Head of caudate nucleus (tissue), 42 donors: ENCODE results near the gene EXT2.

Source experiments
- DNase-seq, 42 donors: peaks; one replicate each; pipeline versions ENCODE4 v3.0.0 to v3.0.0-alpha.2; 2020 to 2021; ENCODE audit warnings: mixed read lengths in 7 of 42
- intact Hi-C: fragments of 100-400 bp; cut with DNase I; formaldehyde crosslinking; loops from one replicate; pipeline ENCODE4 v1.15.0; 2022

The EXT2 gene

DNA sequence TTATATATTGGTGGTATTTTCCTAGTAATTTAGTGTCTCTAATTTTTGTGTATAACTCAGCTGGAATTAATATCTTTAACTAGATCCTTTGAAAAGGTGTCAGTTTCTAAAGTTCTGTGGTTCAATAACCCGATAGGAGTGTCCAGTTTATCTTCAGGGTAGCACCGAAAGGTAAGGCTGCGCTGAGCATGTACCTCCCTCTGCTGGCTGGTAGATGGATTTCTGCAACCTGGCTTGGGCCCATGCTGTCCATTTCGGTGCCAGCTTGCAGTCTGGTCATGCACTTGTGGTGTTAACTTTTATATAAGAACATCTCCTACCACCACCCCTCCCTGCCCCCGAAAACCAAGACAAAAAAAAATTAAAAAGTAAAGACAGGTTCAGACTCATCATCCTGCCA lies 24.7 kb downstream of the EXT2 start:
- intact Hi-C loops, result no loop called here
- no peak for DNase-seq

DNA sequence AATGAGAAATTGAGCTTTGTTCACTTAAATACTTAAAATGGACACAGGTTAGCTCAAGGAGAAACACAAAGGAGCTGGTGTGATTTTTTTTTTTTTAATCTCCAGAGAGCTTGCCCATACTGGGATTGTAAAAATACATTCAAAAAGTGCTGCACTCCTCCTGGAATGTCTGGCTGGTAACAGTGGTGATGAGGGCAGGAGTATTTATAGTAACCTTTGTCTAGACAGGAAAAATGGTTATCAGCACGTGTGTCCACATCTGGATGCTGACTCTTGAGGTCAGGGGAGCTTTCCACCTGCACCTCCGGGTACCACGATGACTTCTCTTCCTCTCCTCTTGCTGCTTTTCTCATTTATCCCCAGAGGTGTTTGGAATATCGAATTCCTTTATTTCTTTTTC lies 30.1 kb downstream of the EXT2 start:
- intact Hi-C loops, result no loop called here
- no peak for DNase-seq

DNA sequence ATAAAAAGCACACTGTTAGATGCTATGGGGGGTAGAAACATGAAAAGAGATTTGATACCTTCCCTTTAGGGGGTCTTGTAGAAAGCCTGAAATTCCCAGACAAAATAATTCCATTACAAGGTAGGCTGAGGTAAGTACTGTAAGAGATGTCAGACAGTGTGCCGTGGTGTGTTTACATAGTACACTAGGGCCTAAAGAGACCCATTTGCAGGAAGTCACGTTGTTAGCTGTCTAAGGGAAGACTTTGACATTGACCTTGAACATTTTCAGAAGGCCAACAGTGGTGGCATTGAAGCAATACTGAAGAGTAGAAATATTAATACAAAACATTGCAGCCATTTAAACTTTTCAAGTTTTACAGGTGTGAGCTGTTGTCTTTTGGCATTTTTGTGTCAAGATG lies 30.8 kb downstream of the EXT2 start:
- intact Hi-C loops, result no loop called here
- DNase-seq, result no peak

DNA sequence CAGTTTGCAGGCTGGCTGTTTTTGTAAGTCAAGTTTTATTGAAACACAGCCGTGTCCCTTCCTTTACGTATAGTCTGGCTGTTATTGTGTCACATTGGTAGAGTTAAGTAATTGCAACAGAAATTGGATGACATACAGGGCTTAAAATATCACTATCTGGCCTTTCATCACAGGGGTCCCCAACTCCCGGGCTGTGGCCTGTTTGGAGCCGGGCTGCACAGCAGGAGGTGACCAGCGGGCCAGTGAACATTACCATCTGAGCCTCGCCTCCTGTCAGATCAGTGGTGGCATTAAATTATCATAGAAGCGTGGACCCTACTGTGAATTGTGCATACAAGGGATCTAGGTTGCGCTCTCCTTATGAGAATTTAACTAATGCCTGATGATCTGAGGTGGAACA lies 31.7 kb downstream of the EXT2 start:
- intact Hi-C loops, result no loop called here
- no peak for DNase-seq

DNA sequence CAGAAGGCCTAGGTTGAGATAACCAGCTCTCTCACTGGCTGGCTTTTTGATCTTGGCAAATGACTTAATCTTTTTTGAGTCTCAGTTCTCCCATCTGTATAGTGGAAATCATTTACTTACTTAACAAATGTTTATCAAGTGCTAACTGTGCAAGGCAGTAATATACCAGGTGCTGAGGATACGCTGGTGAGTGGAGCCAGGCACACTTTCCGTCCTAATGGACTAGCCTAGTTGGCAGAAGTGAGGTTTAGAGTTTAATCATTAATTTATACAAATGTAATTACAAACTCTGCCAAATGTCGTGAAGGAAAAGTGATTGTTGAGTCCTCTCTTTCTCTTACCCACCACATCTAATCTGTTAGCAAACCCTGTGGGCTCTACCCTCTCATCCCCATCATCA lies 33.3 kb downstream of the EXT2 start:
- DNase-seq, result no peak
- intact Hi-C loops, result no loop called here

DNA sequence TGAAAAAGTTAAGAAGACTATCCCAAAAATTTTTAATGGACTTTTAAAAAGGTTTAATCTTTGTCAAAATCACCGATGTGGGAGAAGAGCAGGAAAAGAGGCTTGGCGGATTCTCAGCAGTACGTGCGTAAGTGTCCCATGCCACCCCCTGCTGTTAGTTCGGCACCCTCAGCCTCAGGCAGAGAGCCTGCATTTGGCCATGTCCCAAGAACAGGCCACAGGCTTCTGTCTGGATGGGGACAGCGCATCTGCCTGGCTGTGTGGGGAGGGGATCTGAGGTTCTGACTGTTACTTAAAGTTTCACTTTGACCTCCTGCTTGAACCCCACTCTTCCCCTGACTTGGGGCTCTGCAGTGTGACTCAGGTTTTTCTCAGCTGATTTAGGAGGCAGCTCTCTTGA lies 35.3 kb downstream of the EXT2 start:
- intact Hi-C loops, result no loop called here

DNA sequence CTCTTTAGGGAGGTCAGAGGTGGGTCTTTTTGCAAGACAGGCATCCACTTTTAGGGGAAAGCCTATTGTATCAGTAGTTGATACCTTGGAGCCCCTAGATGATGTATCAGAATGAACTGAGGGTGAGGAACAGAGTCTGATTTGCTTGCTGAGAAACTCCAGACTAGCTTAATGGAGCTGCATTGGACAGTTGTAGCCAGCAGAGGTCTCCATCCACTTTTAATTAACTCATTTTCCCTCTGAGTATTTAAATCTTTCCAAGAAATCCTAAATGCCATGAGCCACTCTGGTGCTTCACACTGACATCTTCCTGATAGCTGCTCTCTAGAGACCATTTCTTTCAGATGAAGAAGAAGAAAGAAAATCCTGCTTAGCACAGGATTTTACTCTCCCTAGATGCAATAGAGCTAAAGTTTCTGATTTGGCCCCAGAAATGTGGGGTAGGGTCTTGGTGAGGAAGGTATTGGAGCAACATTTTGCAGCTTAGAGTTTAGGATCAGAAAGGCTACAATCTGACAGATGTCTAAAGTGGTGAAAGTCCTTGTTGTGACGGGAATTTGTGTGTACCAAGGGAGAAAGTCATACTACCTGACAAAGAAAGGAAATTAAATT lies 38.0 kb downstream of the EXT2 start:
- DNase-seq, result peak in 1 of 42 donors; percentile 8
- intact Hi-C loops, result no loop called here

More for the DNA sequence above, 35.3 kb downstream of the EXT2 start:
- peak in 3 of 42 donors; percentile 10 to 24 (median 14) for DNase-seq

DNA sequence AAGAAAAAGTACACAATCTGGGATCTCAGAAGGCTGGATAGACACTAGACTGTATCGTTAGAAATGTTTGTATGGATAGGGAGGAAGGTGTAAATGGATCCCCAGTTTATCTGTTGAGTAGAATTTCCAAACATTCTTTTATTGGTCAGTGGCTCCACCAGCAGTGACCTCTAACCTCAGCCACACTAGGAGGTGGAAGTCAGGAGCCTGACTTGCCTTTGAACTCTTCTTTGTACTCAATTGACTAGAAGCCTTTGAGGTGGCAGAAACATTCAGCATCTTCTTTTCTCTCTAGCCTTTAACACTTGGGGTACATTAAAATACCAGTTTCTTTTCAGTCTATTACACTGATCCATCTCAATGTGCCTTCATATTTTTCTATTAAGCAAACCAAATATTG lies 39.1 kb downstream of the EXT2 start:
- intact Hi-C loops, result no loop called here
- DNase-seq, result no peak

DNA sequence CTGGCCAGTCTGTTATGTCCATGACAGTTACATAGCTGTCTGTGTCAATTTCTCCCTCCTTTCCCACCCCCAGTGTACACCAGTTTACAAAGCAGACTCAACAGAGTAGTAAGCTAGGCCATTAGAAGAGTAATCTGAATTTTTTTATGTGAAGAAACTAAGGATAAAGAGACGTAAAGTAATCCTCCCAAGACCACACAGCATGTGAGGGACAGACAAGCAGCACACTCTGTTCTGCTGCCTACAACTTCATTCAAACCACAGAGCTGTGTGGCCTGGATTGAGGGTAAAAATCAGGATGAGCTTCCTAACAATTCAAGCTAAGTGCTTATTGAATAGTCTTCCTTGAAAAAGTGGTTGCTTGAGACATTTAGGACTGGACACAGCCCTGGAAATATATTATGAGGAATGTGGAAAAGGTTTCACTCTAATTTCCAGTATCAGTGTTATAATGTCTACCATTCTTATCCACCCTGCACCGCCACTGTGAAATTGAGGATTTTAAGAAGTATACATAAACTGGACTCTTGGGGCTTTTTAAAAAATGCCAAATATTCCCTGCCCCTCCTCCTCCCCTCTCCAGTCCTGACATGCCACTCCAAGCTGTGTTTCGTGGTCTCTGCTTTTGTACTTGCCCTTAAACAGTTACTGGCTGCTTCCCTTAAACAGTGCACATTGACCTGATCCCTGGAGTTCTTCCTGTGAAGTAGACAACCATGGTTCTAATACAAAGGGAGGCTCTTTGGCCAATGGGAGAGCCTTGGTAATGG lies 40.9 kb downstream of the EXT2 start:
- intact Hi-C loops, result no loop called here
- DNase-seq, result no peak

DNA sequence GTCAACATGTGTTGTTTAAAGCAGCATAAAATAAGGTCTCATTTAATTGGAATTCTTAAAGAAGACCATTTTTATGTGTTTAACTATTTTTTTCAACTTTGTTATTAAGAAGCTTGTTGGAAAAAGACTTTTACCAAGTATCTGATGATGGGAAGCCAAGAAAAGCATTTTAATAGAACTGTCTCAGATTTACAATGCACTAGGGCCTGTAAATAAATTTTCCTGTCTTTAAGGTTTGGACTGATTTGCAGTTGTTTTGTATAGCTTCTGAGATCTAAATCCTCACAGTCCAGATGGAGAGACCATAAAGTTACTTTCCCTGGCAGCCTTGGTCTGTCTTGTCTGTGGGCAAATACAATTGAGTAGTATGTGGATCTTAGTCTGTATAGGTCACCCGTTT lies 41.6 kb downstream of the EXT2 start:
- intact Hi-C loops, result no loop called here
- DNase-seq, result no peak

DNA sequence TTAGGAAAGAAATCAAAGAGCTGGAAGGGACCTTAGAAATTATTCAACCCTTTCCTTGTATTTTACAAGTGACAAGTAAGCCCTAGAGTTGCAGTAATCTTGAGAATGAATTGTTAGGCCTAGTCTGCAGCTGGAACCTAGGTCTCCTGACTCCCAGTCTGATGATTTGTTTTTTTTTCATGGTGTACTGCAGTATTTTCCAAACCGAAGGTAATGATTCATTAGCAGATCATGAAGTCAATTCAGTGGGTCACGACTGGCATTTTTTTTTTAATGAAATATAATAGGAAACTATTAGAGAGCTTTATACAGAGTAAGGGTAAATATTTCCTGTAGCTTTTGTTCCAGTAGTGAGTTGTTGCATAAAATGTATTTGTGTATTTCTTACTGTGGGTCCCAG lies 42.8 kb downstream of the EXT2 start:
- intact Hi-C loops, result no loop called here
- DNase-seq, result no peak

DNA sequence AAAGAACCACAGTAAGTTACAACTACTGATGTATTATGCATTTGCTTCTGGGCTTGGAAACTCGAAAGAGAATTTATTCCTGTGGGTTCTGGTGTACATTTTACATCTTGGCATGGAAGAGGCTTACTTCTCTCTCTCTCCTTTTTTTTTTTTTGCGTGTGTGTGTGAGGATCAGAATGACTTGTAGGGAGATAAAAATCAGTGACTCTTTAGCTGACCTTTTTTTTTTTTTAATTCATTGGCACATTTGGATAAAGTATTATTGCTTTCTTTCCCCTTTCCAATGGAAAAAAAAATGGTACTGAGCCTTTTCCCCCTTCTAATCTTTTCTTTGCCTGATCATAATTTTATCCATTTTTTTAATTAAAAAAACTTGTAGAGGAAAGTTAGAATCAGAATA lies 43.5 kb downstream of the EXT2 start:
- DNase-seq, result no peak
- intact Hi-C loops, result no loop called here

DNA sequence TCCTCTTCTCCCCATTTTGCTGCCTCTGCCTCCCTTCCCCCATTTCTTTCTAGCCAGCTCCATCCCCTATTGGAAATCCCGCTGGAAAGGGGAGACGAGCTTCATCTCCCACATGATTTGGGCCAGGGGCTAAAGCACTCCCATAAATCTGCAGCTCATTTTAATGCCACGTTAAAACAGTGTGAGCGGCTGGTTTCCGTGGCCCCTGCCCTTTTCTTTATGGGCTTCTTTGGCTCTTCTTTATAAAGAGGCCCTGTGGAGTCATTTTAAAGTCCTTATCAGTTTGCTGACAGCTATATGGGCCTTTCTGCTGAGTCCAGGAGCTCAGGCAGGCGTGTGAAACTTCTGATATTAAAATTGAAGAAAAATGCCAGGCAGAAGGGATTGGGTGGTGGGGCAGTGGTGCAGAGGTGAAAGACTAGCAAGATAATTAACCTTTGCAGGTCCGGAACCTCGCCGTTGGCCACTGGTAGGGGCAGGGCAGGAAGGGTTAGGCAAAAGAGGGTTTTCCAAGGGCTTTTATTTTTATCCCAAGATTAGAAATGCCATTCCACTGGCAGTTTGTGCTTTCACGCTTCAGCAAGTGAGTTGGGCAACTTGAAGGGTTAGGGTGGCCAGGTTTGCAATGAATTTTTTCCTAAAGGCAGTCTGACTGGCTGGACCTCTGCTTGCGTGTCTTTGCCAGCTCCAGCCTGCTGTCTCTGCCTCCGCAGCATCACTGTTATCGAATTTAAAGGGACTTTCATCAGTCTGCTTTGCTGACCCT lies 44.3 kb downstream of the EXT2 start:
- no peak for DNase-seq
- intact Hi-C loops, result no loop called here

DNA sequence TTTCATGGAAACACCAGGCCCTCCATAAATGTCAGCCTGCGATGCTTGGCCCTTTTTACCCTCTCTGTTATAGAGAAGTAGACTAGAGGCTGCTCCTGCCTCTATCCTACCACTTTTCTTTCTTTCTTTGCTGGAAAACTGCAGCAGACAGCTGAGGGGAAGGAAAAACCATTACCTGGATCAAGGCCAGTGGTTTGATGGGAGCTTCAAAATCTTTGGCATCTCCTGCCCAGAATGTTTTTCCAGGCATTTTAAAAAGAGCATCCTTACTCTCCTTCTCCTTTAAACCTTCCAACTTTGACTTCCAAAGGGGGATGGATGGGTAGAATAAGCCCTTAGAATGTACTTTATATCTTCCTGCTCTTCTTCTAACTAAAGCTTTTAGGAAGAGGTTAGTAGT lies 44.9 kb downstream of the EXT2 start:
- DNase-seq, result no peak

DNA sequence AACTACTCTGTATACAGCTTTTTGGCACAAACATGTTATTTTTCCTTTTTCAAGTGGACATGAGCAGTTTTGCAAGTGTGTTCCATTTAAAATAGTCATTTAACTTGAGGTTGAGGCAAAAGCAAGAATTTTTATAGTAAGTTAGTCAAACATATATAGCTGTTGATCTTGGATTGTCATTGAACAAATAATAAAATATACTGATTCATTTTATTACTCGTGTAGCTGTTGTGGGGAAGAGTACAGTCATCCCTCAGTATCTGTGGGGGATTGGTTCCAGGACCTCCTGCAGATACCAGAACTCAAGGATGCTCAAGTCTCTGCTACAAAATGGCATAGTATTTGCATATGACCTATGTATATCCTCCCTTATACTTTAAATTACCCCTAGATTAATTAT lies 45.3 kb downstream of the EXT2 start:
- DNase-seq, result no peak
- intact Hi-C loops, result no loop called here

More for the DNA sequence above, 44.9 kb downstream of the EXT2 start:
- intact Hi-C loops, result no loop called here

DNA sequence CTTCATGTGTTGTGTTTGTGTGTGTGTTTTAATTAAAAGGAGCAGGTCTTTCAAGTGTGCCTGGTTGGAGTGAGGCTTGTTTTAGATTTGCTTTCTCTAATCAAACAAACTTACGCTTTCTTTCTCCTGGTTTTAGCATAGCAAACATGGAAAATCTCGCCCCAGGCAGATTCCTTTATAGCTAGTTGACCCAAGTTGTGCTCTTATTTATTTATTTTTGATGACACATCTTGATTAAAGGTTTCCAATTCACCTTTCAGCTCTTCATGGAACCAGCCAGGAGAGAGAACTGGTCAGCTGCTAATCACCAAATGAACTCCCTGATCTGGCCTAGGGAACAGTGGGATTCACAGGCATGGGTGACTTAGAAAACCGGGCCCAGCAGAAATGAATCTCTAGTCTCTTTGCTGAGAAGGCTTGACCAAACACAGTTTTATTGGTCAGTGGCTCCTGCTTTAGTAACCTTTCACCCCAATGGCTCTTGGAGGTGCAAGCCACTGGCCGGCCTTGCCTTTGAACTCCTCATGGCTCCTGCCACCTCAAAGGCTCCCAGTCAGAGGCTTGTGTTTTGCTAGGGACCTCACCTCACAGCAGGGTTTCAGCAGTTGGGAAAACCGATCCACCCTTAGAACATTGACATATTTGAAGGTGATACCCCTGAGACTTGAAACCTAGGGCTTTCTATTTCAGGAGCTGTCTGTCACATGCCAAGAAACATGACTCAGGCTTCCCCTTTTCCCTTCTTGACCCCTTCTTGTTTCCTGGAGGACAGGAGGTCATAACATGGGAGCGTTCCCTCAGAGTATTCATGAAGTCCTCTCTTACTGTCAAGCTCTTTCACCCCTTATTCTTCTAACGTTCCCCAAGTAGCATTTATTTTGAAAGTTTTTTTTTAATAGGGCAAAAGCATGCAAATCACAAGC lies 48.8 kb downstream of the EXT2 start:
- intact Hi-C loops, result no loop called here
- DNase-seq, result no peak

DNA sequence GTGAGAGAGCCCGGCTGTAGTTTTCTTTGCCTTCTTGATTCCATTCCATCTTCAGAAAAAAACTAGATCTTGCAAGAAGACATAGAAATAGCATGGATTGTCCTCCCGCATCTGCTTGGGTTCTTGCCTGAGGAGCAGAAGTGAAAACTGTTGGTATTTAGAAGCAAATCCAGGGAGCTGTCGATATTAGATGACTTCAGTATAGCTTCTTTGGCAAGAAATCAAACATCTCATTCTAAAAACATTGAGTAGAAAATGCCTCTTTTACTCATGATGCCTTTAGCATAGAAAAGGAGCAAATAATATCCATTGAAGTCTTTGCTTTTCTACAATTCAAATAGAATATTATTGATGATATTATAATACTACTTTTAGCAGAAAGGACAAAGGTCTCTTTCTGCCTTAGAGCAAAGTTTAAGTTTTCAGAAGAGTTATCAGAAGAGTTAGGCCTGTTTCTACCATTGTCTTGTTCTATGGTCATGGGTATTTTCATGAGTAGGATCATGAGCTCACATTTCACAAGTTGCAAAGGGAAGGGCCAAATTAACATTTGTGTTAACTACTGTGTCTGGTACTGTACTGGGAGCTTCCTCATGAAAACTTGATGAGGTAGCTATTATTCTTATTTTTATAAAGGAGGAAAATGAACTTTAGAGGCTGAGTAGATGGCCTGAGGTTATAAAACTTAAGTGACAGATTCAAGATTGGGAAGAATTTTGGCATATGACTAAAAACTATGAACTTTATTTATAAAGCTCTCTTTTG lies 49.7 kb downstream of the EXT2 start:
- DNase-seq, result no peak
- intact Hi-C loops, result no loop called here

DNA sequence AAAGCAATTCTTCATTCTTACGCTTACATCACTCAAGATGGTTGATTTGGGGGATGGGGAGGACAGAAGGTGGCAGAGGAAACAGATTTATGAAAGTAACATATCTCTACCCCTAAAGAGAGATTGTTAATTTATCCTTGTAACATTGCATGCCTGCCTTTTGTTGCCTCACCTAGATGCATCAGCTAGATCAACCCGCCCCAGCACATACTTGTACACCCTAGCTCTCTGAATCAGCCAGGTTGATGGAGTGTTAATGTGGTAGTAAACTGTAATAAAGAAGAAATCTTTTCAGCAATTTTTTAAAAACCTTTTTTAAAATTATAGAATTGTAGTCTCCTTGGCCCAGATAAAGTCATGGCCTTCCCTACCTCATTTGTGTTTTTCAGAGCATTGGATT lies 51.5 kb downstream of the EXT2 start:
- intact Hi-C loops, result no loop called here
- DNase-seq, result peak in 17 of 42 donors; percentile 2 to 65 (median 30)

DNA sequence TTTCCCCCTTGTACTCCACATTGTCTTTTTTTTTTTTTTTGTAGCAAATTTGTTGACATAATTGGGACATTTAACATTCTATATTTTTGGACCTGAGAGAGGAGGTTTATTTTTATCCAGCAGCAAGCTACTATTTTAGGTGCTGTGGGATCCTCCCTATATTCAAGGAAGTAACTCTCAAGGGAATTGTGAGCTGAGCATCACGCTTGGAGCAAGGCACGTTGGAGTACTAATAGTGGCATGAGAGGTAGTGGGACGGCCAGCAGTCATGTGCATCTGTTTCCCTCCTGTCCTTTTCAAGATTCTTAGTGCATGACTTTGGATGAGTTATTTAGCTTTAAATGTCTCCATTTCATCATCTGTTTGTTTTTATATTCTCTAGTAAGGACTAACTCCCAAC lies 52.3 kb downstream of the EXT2 start:
- peak in 9 of 42 donors; percentile 10 to 63 (median 26) for DNase-seq
- intact Hi-C loops, result no loop called here
